DMS53 treated with DMSO at 0.1 percent for 48 hours (cell line): ENCODE data around the gene MYO1D.
"Not testable (repeated sequence)": the region's sequence is repeated elsewhere in the genome, so short reads cannot be mapped to it uniquely, and the experiment has no call there.

Experiments used
- DNase-seq: peaks from one replicate; lab custom pipeline; 2025; ENCODE audit not compliant: unreplicated experiment; lab: John Stamatoyannopoulos, UW

Gene MYO1D

GRCh38 chr17:32821987-32822934 is 54.7 kb downstream of the MYO1D start:
- DNase-seq: not testable (repeated sequence)

GRCh38 chr17:32820440-32820839 is 56.5 kb downstream of the MYO1D start:
- no peak for DNase-seq

- DNase-seq: no peak
Measured at GRCh38 chr17:32819787-32820186, 57.1 kb downstream of the MYO1D start.

- DNase-seq: no peak
Measured at GRCh38 chr17:32819035-32819434, 57.9 kb downstream of the MYO1D start.

- DNase-seq: no peak
Measured at GRCh38 chr17:32815460-32815859, 61.5 kb downstream of the MYO1D start.

GRCh38 chr17:32814836-32815235 is 62.1 kb downstream of the MYO1D start:
- no peak for DNase-seq

GRCh38 chr17:32813021-32813420 is 63.9 kb downstream of the MYO1D start:
- no peak for DNase-seq

GRCh38 chr17:32810690-32811089 is 66.2 kb downstream of the MYO1D start:
- DNase-seq: no peak

- DNase-seq: no peak
Measured at GRCh38 chr17:32807577-32807976, 69.3 kb downstream of the MYO1D start.

- no peak for DNase-seq
Measured at GRCh38 chr17:32806646-32807045, 70.3 kb downstream of the MYO1D start.

GRCh38 chr17:32805029-32805976 is 71.6 kb downstream of the MYO1D start:
- DNase-seq: no peak

- no peak for DNase-seq
Measured at GRCh38 chr17:32803544-32803943, 73.4 kb downstream of the MYO1D start.

GRCh38 chr17:32802306-32802705 is 74.6 kb downstream of the MYO1D start:
- no peak for DNase-seq

- DNase-seq: no peak
Measured at GRCh38 chr17:32801641-32802040, 75.3 kb downstream of the MYO1D start.

GRCh38 chr17:32801193-32801592 is 75.7 kb downstream of the MYO1D start:
- DNase-seq: no peak

GRCh38 chr17:32798938-32799337 is 78.0 kb downstream of the MYO1D start:
- DNase-seq: no peak

- DNase-seq: no peak
Measured at GRCh38 chr17:32795339-32795979, 81.5 kb downstream of the MYO1D start.

- no peak for DNase-seq
Measured at GRCh38 chr17:32794533-32795246, 82.2 kb downstream of the MYO1D start.

GRCh38 chr17:32793841-32794240 is 83.1 kb downstream of the MYO1D start:
- DNase-seq: no peak

- no peak for DNase-seq
Measured at GRCh38 chr17:32792207-32792606, 84.7 kb downstream of the MYO1D start.

- DNase-seq: no peak
Measured at GRCh38 chr17:32786169-32786568, 90.8 kb downstream of the MYO1D start.
